Left lobe of liver (tissue), 2 donors: ENCODE measurements around the gene LCK. TPM values are rescaled to one million over a fixed set of nuclear protein-coding genes. Genes with fewer than 3 reads are reported as not detected.
"Not testable (repeated sequence)": the region's sequence is repeated elsewhere in the genome, so short reads cannot be mapped to it uniquely, and the experiment has no call there.

Source experiments
- ATAC-seq: fragments of 200-7000 bp; cut with Tn5 transposase; one replicate; pipeline ENCODE4 v1.9.1; 2020; ENCODE audit warnings: mild to moderate bottlenecking, moderate library complexity
- DNase-seq: peaks from one replicate; pipeline ENCODE4 v3.0.0-alpha.2; 2020; ENCODE audit warnings: low spot score
- total RNA-seq: library from RNA; stranded (reverse); gene quantifications from one replicate; pipeline ENCODE4 v1.2.1, GENCODE V29; 2021
- donor health status: DM: no; HTN: no; CAD: no; lungs with moderate emphysema.
- donor health status: DM: no; HTN: yes; CAD: no.

The LCK gene
- total RNA-seq, 1 donor from 2014 or later = 1.2 TPM

DNA sequence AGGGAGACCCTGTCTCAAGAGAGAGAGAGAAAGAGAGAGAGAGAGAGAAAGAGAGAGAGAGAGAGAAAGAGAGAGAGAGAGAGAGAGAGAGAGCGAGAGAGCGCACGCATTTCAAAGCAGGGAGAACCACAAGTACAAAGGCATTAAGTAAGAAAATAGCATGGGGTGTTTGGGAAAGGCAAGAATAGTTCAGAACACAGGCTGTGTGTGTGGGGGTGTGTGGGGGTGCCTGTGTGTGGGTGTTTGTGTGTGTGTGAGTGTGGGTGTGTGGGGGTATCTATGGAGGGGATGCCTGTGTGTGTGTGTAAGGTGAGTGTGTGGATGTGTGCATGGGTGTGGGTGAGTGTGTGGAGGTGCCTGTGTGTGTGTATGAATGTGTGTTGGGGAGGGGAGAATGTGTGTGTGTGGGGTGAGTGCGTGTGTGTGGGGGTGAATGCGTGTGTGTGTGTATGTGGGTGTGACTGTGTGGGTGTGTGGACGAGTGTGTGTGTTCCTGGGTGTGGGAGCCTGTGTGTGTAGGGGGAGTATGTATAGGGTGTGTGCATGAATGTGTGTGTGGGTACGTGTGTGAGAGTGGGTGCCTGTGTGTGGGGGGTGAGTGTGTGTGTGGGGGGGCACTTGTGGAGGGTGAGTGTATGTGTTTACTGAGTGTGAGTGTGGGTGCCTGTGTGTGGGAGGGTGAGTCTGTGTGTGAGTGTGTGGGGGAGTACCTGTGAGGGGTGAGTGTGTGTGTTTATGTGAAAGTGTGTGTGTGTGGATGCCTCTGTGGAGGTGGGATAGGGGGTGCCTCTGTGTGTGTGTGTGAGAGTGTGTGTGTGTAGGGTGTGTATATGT lies 21.7 kb downstream of the LCK start:
- ATAC-seq (no peak), DNase-seq (no peak)

DNA sequence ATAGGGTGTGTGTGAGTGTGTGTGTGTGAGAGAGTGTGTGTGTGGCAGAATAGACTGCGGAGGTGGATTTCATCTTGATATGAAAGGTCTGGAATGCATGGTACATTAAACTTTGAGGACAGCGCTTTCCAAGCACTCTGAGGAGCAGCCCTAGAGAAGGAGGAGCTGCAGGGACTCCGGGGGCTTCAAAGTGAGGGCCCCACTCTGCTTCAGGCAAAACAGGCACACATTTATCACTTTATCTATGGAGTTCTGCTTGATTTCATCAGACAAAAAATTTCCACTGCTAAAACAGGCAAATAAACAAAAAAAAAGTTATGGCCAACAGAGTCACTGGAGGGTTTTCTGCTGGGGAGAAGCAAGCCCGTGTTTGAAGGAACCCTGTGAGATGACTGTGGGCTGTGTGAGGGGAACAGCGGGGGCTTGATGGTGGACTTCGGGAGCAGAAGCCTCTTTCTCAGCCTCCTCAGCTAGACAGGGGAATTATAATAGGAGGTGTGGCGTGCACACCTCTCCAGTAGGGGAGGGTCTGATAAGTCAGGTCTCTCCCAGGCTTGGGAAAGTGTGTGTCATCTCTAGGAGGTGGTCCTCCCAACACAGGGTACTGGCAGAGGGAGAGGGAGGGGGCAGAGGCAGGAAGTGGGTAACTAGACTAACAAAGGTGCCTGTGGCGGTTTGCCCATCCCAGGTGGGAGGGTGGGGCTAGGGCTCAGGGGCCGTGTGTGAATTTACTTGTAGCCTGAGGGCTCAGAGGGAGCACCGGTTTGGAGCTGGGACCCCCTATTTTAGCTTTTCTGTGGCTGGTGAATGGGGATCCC lies 22.5 kb downstream of the LCK start:
- no peak for DNase-seq

DNA sequence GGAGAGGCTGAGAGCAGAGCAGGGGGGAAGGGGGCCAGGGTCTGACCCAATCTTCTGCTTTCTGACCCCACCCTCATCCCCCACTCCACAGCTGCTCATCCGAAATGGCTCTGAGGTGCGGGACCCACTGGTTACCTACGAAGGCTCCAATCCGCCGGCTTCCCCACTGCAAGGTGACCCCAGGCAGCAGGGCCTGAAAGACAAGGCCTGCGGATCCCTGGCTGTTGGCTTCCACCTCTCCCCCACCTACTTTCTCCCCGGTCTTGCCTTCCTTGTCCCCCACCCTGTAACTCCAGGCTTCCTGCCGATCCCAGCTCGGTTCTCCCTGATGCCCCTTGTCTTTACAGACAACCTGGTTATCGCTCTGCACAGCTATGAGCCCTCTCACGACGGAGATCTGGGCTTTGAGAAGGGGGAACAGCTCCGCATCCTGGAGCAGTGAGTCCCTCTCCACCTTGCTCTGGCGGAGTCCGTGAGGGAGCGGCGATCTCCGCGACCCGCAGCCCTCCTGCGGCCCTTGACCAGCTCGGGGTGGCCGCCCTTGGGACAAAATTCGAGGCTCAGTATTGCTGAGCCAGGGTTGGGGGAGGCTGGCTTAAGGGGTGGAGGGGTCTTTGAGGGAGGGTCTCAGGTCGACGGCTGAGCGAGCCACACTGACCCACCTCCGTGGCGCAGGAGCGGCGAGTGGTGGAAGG lies 23.7 kb downstream of the LCK start:
- DNase-seq = no peak

More for the DNA sequence above, 22.5 kb downstream of the LCK start:
- no peak for ATAC-seq

DNA sequence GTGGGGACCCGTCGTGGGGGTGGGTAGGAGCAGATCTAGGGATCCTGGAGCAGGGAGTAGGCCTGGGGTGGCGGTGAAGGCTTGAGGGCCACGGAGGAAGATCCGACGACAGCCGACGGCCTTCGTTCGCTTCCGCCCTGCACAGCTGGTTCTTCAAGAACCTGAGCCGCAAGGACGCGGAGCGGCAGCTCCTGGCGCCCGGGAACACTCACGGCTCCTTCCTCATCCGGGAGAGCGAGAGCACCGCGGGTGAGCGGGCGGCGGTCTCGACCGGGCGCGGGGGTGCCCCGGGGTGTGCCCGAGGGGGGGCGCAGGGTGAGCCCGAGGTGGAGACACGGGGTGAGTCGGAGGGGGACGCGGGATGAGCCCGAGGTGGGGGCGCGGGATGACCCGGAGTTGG lies 24.4 kb downstream of the LCK start:
- no peak for DNase-seq
- ATAC-seq = peak; percentile 14

More for the DNA sequence above, 23.7 kb downstream of the LCK start:
- no peak for ATAC-seq

DNA sequence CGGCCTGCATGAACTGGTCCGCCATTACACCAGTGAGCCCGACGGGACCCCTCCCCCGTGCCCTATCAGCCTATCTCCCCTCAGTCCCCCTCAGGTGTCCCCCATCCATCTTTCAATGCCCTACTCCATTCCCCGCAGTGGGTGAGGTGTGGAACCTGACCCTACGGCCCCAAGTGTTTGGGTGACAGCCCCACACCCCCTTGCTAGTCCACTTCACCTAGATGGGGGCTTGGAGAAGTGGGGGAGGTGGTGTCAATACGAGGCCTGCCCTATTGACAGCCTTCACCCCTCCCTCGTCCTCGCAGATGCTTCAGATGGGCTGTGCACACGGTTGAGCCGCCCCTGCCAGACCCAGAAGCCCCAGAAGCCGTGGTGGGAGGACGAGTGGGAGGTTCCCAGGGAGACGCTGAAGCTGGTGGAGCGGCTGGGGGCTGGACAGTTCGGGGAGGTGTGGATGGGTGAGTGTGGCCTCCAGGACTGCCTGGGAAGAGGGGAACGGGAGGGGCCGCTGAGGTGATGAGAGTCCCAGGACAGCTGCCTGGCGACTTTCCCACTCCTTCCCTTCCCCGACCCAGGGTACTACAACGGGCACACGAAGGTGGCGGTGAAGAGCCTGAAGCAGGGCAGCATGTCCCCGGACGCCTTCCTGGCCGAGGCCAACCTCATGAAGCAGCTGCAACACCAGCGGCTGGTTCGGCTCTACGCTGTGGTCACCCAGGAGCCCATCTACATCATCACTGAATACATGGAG lies 25.1 kb downstream of the LCK start:
- ATAC-seq (no peak), DNase-seq (no peak)

DNA sequence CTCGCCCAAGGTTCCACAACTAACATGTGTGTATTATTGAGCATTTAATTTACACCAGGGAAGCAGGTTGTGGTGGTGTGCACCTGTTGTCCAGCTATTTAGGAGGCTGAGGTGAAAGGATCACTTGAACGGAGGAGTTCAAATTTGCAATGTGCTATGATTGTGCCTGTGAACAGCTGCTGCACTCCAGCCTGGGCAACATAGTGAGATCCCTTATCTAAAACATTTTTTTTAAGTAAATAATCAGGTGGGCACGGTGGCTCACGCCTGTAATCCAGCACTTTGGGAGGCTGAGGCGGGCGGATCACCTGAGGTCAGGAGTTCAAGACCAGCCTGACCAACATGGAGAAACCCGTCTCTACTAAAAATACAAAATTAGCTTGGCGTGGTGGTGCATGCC lies 33.7 kb downstream of the LCK start:
- DNase-seq = not testable (repeated sequence)

DNA sequence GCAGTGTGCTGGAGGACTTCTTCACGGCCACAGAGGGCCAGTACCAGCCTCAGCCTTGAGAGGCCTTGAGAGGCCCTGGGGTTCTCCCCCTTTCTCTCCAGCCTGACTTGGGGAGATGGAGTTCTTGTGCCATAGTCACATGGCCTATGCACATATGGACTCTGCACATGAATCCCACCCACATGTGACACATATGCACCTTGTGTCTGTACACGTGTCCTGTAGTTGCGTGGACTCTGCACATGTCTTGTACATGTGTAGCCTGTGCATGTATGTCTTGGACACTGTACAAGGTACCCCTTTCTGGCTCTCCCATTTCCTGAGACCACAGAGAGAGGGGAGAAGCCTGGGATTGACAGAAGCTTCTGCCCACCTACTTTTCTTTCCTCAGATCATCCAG lies 34.6 kb downstream of the LCK start:
- ATAC-seq (no peak), DNase-seq (no peak)

More for the DNA sequence above, 33.7 kb downstream of the LCK start:
- ATAC-seq = not testable (repeated sequence)

DNA sequence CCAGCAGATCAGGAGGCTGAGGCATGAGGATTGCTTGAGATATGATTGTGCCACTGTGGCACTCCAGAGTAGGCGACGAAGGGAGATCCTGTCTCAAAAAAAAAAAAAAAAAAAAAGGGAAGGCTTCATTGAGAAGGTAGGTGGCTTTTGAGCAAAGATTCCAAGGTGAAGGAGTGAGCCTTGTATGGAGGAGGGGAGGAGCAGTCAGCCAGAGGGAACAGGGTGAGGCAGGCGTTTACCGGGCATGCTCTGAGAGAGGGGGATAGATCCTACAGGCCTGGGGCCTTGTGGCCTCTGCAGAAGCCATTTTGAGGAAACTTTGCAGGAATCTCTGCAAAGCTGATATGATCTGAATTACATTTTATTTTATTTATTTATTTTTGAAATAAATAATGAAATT lies 35.7 kb downstream of the LCK start:
- DNase-seq (no peak), ATAC-seq (no peak)

DNA sequence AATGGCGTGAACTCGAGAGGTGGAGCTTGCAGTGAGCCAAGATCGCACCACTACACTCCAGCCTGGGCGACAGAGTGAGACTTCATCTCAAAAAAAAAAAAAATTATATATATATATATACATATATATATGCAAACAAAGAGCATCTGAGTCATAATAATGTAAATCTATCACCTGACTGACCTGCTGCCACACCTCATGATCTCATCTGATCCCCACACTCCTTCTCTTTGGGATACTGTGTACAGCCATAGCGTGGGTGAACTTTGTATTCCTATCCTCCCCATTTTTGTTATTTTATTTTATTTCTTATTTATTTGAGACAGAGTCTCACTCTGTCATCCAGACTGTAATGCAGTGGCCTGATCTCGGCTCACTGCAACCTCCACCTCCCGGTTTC lies 38.2 kb downstream of the LCK start:
- DNase-seq (no peak), ATAC-seq (no peak)

DNA sequence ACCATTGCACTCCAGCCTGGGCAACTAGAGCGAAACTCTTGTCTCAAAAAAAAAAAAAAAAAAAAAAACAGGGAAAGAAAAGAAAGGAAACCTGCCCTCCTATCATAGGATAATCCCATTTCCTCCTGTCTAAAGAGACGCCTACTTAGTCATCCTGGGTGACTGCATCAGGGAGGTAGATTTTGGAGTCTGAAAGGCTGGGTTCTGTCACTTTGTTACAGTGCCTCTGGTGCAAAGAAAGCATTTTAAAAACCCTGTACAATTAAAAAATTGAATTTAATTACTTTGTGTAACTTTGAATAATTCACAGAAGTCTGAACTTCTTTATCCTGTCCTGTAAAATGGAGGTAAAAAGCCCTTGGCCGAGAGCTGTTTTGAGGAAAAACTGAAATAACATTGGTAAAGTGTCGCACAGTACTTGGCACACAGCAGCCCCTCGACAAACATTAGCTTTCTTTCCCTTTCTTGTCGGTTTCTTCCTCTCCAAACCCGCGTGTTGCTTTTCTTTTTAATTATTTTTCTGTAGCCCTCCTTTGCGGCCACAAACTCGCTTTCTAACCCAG lies 40.2 kb downstream of the LCK start:
- DNase-seq = no peak
- ATAC-seq = no peak

DNA sequence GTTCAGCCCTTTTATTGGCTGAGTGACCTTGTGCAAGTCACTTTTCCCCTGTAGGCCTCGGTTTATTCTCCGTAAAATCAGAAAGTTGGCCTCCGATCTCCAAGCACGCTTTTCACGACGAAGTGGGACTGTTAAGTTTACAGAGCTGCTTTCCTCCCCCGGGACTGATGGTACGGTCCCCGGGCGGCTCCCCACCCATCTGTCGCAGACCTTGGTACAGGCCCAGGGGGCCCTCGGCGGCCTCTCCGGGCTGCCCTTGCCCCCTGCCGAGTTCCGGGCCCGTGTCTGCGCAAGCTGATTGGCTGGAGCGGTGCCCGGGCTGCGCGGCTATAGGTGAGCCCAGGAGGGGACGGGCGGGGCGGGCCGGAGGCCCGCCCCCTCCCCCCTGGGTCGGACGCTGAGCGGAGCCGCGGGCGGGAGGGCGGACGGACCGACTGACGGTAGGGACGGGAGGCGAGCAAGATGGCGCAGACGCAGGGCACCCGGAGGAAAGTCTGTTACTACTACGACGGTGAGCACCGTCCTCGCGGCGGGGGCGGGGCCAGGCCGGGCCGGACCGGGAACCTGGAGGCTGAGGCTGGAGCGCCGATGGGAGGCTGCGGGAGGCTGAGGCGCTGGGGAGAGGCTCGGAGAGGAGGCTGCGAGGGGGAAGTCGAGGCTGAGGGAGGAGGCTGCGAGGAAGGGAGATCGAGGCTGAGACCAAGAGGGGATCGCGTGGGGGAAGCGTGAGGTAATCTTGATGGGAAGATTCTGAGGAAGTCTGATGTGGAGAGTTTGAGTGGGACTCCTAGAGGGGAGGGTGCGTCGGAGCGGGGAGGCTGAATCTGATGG lies 40.9 kb downstream of the LCK start, which contains the start of gene HDAC1:
HDAC1 (plus strand) TSS at position 376 of the 831 bp plus-strand sequence; CDS start at position 463, 87 bp downstream.
- DNase-seq (peak; percentile 99), ATAC-seq (peak; percentile 93)

DNA sequence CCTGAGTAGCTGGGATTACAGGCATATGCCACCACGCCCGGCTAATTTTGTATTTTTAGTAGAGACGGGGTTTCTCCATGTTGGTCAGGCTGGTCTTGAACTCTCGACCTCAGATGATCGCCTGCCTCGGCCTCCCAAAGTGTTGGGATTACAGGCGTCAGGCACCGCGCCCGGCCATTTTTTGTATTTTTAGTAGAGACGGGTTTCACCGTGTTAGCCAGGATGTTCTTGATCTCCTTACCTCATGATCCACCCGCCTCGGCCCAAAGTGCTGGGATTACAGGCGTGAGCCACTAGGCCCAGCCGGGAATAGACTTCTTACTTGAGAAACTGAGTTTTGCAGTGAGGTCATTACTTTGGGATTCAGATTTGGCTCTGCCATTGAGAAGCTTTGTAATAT lies 47.1 kb downstream of the LCK start:
- not testable (repeated sequence) for DNase-seq, ATAC-seq

DNA sequence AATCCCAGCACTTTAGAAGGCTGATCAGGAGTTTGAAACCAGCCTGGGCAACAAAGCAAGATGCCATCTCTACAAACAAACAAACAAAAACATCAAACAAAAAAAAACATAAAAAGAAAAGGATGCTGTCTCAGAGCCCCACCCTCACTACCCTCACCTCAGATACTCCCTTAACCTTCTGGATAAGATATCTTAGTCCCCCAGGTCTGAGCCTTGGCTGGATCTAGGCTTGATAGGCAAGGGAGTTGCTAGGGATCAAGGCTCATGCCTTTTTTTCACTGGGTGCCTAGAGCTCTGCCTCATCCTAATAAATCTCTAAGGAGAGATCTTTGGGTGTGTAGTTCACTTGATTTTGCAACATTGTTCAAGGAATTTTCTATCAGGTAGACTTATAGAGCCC lies 48.3 kb downstream of the LCK start:
- ATAC-seq (no peak), DNase-seq (no peak)

DNA sequence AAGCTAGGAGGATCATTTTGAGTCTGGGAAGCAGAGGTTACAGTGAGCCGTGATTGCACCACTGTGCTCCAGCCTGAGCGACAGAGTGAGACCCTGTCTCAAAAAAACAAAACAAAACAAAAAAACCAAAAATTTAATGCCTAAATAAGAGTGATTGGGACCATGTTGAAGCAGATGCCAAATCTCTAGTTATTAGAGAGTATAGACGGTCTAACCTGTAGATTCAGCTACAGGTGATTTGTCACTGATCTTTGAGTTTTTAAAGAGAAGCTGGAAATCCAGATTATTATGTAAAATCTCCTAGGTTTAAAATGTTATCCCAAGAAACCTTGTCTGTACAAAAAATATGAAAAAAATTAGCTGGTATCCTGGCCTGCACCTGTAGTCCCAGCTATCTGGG lies 52.3 kb downstream of the LCK start:
- no peak for DNase-seq
- no peak for ATAC-seq

DNA sequence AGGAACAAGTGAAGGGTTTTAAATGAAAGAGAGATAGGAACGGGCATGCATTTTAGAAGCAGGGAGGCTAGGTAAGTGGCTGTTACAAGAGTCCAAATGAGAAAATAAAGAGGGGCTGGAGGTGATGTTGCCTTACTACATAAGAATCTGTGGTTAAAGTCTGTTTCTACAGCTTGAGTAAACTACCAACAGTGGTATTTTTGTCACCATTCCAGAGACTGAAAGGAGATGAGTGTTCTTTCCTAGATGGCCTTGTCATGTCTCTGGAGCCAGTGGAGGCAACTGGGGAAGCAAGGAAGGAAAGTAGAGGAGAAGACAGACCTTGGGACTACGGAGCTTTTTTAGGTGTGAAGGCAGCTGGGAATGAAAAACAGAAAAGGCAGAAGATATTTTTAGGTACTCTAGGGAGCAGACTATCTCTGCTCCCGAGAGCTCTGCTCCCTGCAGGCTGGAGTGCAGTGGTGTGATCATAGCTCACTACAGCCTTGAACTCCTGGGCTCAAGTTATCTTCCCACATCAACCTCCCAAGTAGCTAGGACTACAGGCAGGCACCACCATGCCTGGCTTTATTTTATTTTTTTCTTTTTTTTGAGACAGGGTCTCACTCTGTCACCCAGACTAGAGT lies 53.0 kb downstream of the LCK start:
- DNase-seq = no peak
- no peak for ATAC-seq

DNA sequence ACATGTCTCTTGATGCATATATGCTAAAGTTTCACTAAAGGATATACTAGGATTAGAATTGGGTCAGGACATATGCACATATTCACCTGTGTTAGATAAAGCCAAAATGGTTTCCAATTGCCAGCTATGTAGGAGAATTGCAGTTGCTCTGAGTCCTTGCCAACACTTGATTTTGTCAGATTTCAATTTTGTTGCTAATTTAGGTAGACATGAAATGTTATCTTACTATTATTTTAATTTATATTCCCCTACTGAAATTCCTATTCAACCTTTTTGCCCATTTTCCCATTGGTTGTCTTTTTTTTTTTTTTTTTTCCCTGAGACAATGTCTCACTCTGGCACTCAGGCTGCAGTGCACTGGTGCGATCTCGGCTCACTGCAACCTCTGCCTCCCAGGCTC lies 54.2 kb downstream of the LCK start:
- ATAC-seq (no peak), DNase-seq (no peak)

DNA sequence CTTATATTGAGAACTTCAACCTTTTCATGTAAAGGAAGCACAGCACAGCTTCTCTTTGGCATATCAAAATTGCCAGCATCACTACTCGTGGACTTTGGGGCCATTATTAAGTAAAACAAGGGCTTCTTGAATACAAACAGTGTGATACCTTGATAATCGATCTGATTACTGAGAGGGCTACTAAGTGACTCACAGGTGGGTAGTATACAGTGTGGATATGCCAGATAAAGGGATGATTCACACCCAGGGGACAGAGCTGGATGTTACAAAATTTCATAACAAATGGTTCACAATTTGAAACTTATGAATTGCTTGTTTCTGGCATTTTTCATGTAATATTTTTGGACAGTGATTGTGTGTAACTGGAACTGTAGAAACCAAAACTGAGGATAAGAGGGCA lies 56.3 kb downstream of the LCK start:
- ATAC-seq (no peak), DNase-seq (no peak)

DNA sequence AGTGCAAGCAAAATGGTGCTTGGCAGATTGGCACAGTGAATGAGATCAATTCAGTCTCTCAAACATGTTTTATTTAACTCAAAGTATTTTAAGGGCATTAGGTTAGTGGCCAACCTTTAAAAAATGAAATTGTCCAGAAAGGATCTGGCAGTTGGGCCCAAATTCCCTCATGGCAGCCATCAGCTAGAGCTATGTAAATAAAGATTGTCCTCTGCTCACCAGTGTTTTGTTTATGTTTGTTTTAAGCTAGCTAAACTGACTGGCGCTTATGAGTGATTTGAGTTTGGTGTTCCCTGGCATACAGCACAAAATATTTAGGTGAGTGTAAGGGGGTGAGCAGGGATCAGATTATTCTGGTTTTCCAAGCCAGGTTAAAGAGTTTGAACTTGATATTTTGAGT lies 58.9 kb downstream of the LCK start:
- peak; percentile 96 for ATAC-seq
- DNase-seq = peak; percentile 56
